H9 (cell line): Measurements from ENCODE around the gene CAMKK1. TPM values are rescaled to one million over a fixed set of nuclear protein-coding genes. Genes with fewer than 3 reads are reported as not detected.

Source experiments
- DNase-seq: peaks from one replicate; pipeline ENCODE4 v3.0.0-alpha.2; 2017
- H2AFZ ChIP-seq: one replicate; pipeline ENCODE4 v1.6.1; 2013; ENCODE audit warnings: mild to moderate bottlenecking, low read length, control low read depth, moderate library complexity
- H2AK5ac ChIP-seq: 2 replicates; pipeline ENCODE4 v1.6.1; 2013; ENCODE audit warnings: low read length, control low read depth, mixed read lengths; ENCODE audit not compliant: insufficient read length
- H2BK120ac ChIP-seq: one replicate; pipeline ENCODE4 v1.6.1; 2013; ENCODE audit warnings: low read depth, mild to moderate bottlenecking, low read length, control low read depth, inconsistent platforms; ENCODE audit not compliant: poor library complexity, severe bottlenecking
- H2BK12ac ChIP-seq: 2 replicates; pipeline ENCODE4 v1.6.1; 2013; ENCODE audit warnings: low read length, control low read depth, mixed read lengths, low read depth; ENCODE audit not compliant: insufficient read length
- H2BK15ac ChIP-seq: 2 replicates; pipeline ENCODE4 v1.6.1; 2013; ENCODE audit warnings: low read depth, low read length, control low read depth
- H2BK20ac ChIP-seq: one replicate; pipeline ENCODE4 v1.6.1; 2013; ENCODE audit warnings: low read depth, mild to moderate bottlenecking, low read length, control low read depth, inconsistent platforms; ENCODE audit not compliant: poor library complexity, severe bottlenecking
- H2BK5ac ChIP-seq: 2 replicates; pipeline ENCODE4 v1.6.1; 2013; ENCODE audit warnings: low read length, control low read depth, mixed read lengths; ENCODE audit not compliant: insufficient read length
- H3K14ac ChIP-seq: 2 replicates; pipeline ENCODE4 v1.6.1; 2013; ENCODE audit warnings: low read length, control low read depth; ENCODE audit not compliant: insufficient read depth
- H3K18ac ChIP-seq: 2 replicates; pipeline ENCODE4 v1.6.1; 2013; ENCODE audit warnings: low read depth, mild to moderate bottlenecking, mixed read lengths, low read length, control low read depth; ENCODE audit not compliant: insufficient read length
- H3K23ac ChIP-seq: 2 replicates; pipeline ENCODE4 v1.6.1; 2013; ENCODE audit warnings: low read length, control low read depth, mixed read lengths, low read depth; ENCODE audit not compliant: insufficient read length
- H3K23me2 ChIP-seq: 2 replicates; pipeline ENCODE4 v1.6.1; 2013; ENCODE audit warnings: low read depth, mild to moderate bottlenecking, mixed read lengths, low read length, control low read depth; ENCODE audit not compliant: insufficient read length, poor library complexity, severe bottlenecking
- H3K27ac ChIP-seq: 2 replicates; pipeline ENCODE4 v1.5.1; 2013; ENCODE audit warnings: low read length, control low read depth, mixed read lengths, low read depth; ENCODE audit not compliant: insufficient read length
- H3K27me3 ChIP-seq: 2 replicates; pipeline ENCODE4 v1.6.1; 2013; ENCODE audit warnings: low read length, control low read depth, inconsistent platforms; ENCODE audit not compliant: insufficient read depth
- H3K4ac ChIP-seq: 2 replicates; pipeline ENCODE4 v1.6.1; 2013; ENCODE audit warnings: low read depth, mild to moderate bottlenecking, control low read depth, inconsistent platforms, low read length, moderate library complexity
- H3K4me1 ChIP-seq: 2 replicates; pipeline ENCODE4 v1.6.1; 2013; ENCODE audit warnings: low read length, control low read depth, inconsistent platforms; ENCODE audit not compliant: insufficient read depth
- H3K4me2 ChIP-seq: 2 replicates; pipeline ENCODE4 v1.6.1; 2013; ENCODE audit warnings: low read length, control low read depth, mixed read lengths; ENCODE audit not compliant: insufficient read length, insufficient read depth
- H3K56ac ChIP-seq: 2 replicates; pipeline ENCODE4 v1.6.1; 2013; ENCODE audit warnings: low read depth, mild to moderate bottlenecking, mixed read lengths, low read length, control low read depth; ENCODE audit not compliant: insufficient read length
- H3K79me1 ChIP-seq: 2 replicates; pipeline ENCODE4 v1.6.1; 2013; ENCODE audit warnings: low read depth, mild to moderate bottlenecking, moderate library complexity, low read length, control low read depth, inconsistent platforms; ENCODE audit not compliant: insufficient read depth, poor library complexity, severe bottlenecking
- H3K79me2 ChIP-seq: 2 replicates; pipeline ENCODE4 v1.6.1; 2013; ENCODE audit warnings: low read length, control low read depth, inconsistent platforms; ENCODE audit not compliant: insufficient read depth
- H3K9ac ChIP-seq: 2 replicates; pipeline ENCODE4 v1.6.1; 2013; ENCODE audit warnings: low read length, control low read depth, mixed read lengths; ENCODE audit not compliant: insufficient read length; ENCODE audit errors: extremely low read depth
- H3K9me3 ChIP-seq: one replicate; pipeline ENCODE4 v1.6.1; 2013; ENCODE audit warnings: low read depth, low read length, inconsistent platforms; ENCODE audit not compliant: control insufficient read depth
- H3T11ph ChIP-seq: one replicate; pipeline ENCODE4 v1.6.1; 2013; ENCODE audit warnings: mild to moderate bottlenecking, low read length, control low read depth, inconsistent platforms
- H4K20me1 ChIP-seq: one replicate; pipeline ENCODE4 v1.6.1; 2013; ENCODE audit not compliant: control insufficient read depth, insufficient read length, insufficient read depth
- H4K5ac ChIP-seq: 2 replicates; pipeline ENCODE4 v1.6.1; 2013; ENCODE audit warnings: low read depth, mild to moderate bottlenecking, mixed read lengths, low read length, control low read depth; ENCODE audit not compliant: insufficient read length
- H4K8ac ChIP-seq: replicated peaks from 2 replicates; pipeline ENCODE4 v1.6.1; 2013; ENCODE audit warnings: low read length, control low read depth, mixed read lengths, low read depth; ENCODE audit not compliant: insufficient read length
- H4K91ac ChIP-seq: 2 replicates; pipeline ENCODE4 v1.6.1; 2013; ENCODE audit warnings: low read depth, mild to moderate bottlenecking, moderate library complexity, mixed read lengths, low read length, control low read depth; ENCODE audit not compliant: insufficient read length
- H3K27ac Mint-ChIP-seq, 3 experiments: 2 replicates in 2 of 3; 3 replicates in 1 of 3; pipeline ENCODE4 v1.8.0; 2020 to 2021; ENCODE audit warnings: mixed read lengths in 3 of 3, mild to moderate bottlenecking in 1 of 3, moderate library complexity in 1 of 3
- H3K27me3 Mint-ChIP-seq: 2 replicates; pipeline ENCODE4 v1.8.0; 2021; ENCODE audit warnings: low read depth, mild to moderate bottlenecking, moderate library complexity, mixed read lengths
- H3K36me3 Mint-ChIP-seq, 3 experiments: 2 replicates in 2 of 3; 3 replicates in 1 of 3; pipeline ENCODE4 v1.8.0; 2020 to 2021; ENCODE audit warnings: low read depth in 3 of 3, mixed read lengths in 3 of 3; ENCODE audit not compliant: insufficient read depth in 1 of 3
- H3K4me1 Mint-ChIP-seq, 2 experiments: 2 replicates each; pipeline ENCODE4 v1.8.0; 2020; ENCODE audit warnings: mixed read lengths in 2 of 2
- H3K4me3 Mint-ChIP-seq, 2 experiments: 2 replicates in 1 of 2; 3 replicates in 1 of 2; pipeline ENCODE4 v1.8.0; 2020 to 2021; ENCODE audit warnings: mild to moderate bottlenecking in 2 of 2, mixed read lengths in 2 of 2, moderate library complexity in 1 of 2
- H3K9me3 Mint-ChIP-seq, 2 experiments: 2 replicates in 1 of 2; 3 replicates in 1 of 2; pipeline ENCODE4 v1.8.0; 2020; ENCODE audit warnings: mild to moderate bottlenecking in 2 of 2, mixed read lengths in 2 of 2, moderate library complexity in 1 of 2
- WGBS: extraction: QIAGEN DNeasy Blood & Tissue Kit; methylation state at CpG from one replicate; pipeline ENCODE4 v1.1.7; 2013; ENCODE audit warnings: missing lambda C conversion rate, low lambda C conversion rate, mixed read lengths; ENCODE audit not compliant: insufficient read length; ENCODE audit errors: extremely low coverage; 5-methylcytosine and 5-hydroxymethylcytosine counted together
- total RNA-seq: library from RNA; stranded (reverse); gene quantifications from 2 replicates; pipeline ENCODE4 v1.2.1, GENCODE V29; 2021
- TF ChIP-seq, protein P1 (sequence below): fragments of 200-600 bp; sonication (generic); conservative IDR thresholded peaks from 3 replicates; pipeline ENCODE4 v1.8.0; 2021; ENCODE audit warnings: antibody characterized with exemption, mild to moderate bottlenecking

CAMKK1 gene
- total RNA-seq, 1 experiment from 2014 or later = 6.7 TPM

DNA sequence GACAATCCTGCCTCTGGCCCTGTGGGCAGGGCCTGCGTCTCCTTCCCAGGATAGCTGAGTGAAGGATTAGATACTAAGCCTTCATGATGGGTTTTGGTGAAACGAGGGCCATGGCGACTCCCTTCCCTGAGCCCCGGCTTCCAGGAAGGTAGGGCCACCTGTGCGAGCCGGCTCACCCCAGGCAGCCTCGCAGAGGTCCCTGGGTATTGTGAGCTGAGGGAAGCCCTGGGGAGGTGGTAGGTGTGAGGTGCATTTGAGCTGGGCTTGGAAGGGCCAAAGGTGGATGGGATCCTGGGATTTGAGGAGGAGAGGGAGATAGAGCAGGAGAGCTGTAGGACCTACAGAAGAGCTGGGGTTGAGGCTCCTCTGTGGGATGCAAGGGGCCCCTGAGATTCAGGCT is 29.9 kb upstream of the CAMKK1 start:
- Mint-ChIP-seq H3K27ac (no peak overlapping the region; a peak in 1 of 7 replicates), H3K27me3 (no peaks in the 10 kb centered on the region), H3K4me3 (no peak overlapping the region), H3K36me3 (no peaks in the 10 kb centered on the region), H3K9me3 (no peaks in the 10 kb centered on the region), H3K4me1 (peaks cover 13 to 43% of the 10 kb centered on the region in 2 experiments; a peak in 3 of 4 replicates)
- Histone ChIP-seq H3K23ac (no peak overlapping the region), H2AK5ac (no peak overlapping the region), H3K4ac (no peak overlapping the region), H3K9ac (no peak overlapping the region), H3K79me2 (no peaks in the 10 kb centered on the region), H2BK5ac (no peak overlapping the region), H2BK12ac (no peak overlapping the region), H2BK15ac (no peak overlapping the region), H3K27me3 (no peaks in the 10 kb centered on the region), H3K23me2 (no peaks in the 10 kb centered on the region), H2BK20ac (no peak overlapping the region), H3K4me2 (no peak overlapping the region), H3T11ph (no peak overlapping the region), H3K56ac (no peak overlapping the region), H3K79me1 (no peaks in the 10 kb centered on the region), H3K4me1 (no peaks in the 10 kb centered on the region), H3K18ac (no peak overlapping the region), H4K20me1 (no peaks in the 10 kb centered on the region), H3K14ac (no peak overlapping the region), H4K8ac (no peak overlapping the region), H3K9me3 (no peaks in the 10 kb centered on the region), H2AFZ (no peak overlapping the region), H2BK120ac (no peak overlapping the region), H4K91ac (no peak overlapping the region), H3K27ac (no peak overlapping the region), H4K5ac (no peak overlapping the region)
- TF ChIP-seq, protein P1, sequence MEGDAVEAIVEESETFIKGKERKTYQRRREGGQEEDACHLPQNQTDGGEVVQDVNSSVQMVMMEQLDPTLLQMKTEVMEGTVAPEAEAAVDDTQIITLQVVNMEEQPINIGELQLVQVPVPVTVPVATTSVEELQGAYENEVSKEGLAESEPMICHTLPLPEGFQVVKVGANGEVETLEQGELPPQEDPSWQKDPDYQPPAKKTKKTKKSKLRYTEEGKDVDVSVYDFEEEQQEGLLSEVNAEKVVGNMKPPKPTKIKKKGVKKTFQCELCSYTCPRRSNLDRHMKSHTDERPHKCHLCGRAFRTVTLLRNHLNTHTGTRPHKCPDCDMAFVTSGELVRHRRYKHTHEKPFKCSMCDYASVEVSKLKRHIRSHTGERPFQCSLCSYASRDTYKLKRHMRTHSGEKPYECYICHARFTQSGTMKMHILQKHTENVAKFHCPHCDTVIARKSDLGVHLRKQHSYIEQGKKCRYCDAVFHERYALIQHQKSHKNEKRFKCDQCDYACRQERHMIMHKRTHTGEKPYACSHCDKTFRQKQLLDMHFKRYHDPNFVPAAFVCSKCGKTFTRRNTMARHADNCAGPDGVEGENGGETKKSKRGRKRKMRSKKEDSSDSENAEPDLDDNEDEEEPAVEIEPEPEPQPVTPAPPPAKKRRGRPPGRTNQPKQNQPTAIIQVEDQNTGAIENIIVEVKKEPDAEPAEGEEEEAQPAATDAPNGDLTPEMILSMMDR = no peak
- WGBS = no CpG with 5 or more reads among the region's 7 CpGs
- DNase-seq = no peak
